ENCODE measurements around the gene MAPKAP1.

Gene MAPKAP1

DNA sequence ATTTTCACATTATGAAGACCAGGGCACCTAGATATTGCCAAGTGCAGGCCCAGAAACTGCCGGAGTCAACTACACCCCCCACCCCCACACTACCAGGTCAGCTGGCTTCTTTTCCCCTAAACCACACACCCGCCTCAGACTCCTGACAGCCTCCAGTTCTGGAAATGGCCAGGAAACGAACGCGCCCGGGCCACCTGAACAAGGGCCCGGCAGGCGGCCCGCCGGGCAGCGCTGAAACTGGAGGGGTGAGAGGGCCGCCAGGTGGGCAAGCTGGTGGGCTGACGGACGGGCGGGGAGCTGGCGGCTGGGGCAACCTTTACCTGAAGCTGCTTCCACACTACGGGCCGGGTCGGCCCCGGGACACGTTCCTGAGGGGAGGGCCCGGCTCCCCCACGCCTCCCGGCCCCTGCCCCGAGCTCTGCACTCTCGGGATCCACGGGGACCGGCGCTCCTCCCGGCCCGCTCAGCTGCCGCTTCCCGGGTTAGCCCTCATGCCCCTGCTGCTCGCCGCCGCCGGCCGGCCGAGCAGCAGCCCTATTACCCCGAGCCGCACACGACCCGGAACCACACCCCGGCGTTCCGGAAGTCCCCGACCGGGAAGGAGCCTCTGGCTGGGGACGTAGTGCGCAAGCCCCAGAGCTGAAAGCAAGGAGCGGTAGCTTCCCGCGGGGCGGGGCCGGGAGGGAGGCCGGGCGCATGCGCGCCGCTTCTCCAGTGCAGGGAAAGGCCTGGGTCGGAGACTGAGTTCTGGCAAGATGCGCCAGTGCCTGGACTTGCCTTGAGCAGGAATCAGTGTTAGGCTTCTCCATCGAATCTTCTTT lies at the start of gene MAPKAP1:
Gene MAPKAP1, minus strand, starts transcription at position 558 of the 821 bp plus-strand sequence. CDS start 34,634 bp downstream, outside the sequence.
- DNase-seq, result peak; percentile 90

DNA sequence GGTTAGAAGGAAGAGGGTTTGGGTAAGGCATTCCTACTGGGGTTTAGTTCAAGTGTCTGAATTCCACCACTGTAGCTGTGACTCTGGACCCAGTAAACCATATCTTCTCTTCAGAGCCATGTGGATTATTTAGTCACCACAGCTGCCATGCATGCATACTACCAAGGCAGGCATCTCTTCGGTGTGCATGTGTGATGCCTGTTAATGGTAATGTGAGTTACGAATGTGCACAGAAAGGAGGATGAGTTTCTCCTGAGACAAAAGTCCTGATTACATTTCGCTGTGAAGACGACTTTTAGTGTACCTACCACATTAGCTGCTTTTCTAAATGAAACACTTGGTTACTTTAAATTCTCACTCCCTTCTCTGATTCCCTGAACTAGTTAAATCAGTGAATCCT lies 49.5 kb upstream of the MAPKAP1 start:
- no peak for DNase-seq

DNA sequence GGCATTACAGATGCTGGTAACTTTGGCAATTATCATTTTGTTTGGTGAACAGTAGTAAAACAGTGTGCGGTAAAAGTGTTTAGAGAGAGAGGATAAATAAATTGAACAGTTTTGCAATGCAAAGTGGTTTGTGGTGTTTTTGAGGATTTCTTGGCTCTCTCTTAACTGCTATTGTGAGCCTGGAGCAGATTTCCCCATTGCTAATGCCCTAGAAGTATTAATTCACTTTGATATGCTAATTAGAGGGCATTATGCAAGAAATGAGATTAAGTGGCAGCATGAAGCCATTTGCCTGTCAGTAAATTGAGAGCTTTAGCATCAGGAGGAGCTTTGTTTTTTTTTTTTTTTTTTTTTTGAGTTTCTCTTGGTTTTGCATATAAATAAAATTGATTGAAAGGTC lies 48.3 kb upstream of the MAPKAP1 start:
- no peak for DNase-seq

- DNase-seq, result no peak
Observed at GRCh38 chr9:125754096-125754495, 47.1 kb upstream of the MAPKAP1 start.

DNA sequence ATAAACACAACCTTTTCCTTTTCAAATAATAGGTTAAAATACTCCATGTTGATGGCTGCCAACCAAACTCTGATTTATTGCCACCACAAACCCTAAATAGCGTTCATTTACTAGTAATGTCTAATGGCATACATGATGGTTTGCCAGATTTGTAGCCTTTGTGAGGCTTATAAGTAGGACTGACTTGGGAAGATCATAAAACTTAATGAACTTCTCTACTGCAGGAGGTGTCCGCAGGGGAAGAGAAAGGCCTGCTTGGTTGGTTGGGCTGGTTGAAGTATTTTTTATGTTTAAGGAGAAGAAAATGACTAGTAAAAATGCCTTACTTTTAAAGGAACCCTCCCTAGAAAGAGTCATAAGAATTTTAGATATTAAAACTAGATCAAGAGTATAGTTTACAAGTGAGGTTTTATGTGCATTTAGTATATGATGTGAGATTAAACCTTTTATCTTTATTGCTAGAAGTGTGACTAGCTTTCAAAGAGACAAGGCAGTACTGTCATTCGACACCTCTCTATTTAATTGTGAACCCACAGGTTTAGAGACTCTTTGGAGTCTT lies 45.1 kb upstream of the MAPKAP1 start:
- DNase-seq, result no peak

- no peak for DNase-seq
Observed at GRCh38 chr9:125750627-125751011, 43.6 kb upstream of the MAPKAP1 start.

GRCh38 chr9:125749951-125750626 lies 43.1 kb upstream of the MAPKAP1 start:
- DNase-seq, result no peak

DNA sequence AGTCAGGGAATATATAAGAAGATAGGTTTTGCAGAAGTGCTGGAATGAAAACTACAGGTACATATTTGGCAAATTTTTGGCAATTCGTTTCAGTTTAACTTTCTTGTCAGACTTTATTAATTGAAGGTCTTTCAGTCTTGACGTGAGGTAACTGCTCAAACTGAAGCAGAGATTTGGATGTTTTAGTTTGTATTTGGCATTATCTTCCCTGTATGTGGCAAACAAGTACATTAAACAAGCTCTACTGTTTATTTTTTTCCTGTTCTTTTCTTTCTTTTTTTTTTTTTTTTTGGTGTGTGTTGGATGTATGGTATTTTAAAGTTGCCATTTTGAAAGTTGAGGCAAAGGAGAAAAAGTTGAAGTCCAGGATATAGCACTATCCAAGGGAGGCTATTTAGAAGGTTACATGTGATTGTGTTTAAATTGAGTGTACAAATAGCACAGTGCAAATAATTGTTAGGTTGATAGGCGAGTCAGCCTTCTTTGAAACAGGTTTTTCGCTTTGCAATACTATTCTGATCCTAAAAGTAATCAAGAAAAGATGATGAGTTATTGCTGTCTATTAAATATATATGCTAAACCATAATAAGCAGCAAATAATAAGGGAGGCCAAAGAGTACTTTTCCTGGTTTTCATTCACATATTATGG lies 42.4 kb upstream of the MAPKAP1 start:
- no peak for DNase-seq

- DNase-seq, result no peak
Observed at GRCh38 chr9:125748446-125749099, 41.6 kb upstream of the MAPKAP1 start.

GRCh38 chr9:125747765-125748445 lies 40.9 kb upstream of the MAPKAP1 start:
- peak; percentile 9 for DNase-seq

GRCh38 chr9:125747053-125747764 lies 40.2 kb upstream of the MAPKAP1 start, which contains the start of gene PBX3:
TSS of gene PBX3 (plus strand) at chr9:125747373.
- DNase-seq, result peak; percentile 66

DNA sequence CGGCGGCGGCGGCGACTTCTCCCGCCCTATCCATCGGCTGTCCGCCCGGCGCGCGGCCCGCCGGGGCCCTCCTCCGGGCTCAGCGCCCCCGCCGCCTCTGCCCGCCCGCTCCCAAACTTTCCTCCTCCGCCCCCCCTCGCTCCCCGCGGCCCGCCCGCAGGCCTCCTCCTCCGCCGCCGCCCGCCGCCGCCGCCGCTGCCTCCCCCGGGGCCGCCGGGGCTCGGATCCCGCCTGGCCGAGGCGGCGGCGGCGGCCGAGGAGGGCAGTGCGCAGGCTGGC lies 39.7 kb upstream of the MAPKAP1 start:
- no peak for DNase-seq

DNA sequence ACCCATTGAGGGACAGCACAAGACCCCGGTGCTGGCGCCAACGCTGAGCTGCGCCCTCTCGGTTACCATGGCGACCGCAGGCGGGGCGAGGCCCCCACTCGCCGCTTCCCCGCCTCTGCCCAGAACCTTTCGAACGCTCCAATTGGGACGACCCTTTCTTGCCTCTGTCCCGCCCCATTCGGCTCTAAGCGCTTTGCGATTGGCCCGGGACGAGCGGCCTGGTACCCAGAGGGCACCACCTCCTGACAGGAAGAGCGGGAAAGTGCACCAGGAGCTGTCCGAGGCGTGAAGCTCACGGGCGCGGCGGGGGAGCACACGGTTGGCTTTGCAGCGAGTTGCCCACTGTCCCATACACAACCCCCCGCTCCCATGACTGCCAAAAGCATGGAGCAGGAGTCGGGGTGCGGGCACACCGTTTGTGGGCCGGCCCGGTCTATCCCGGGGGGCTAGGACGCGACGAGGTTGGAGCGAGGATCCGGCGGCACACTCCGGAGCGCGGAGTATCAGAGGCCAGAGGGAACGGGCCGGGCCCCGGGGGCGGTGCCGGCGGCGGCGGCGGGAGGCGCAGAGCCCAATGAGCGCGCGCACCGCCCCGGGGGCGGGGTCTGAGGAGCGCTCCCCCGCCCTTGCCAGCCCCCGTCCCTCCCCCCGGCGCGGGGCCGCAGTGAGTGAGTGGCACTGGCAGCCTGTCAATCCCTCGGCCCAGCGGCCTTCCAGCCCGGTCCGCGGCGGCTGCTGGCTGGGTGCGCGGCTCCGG lies 39.2 kb upstream of the MAPKAP1 start:
- peak; percentile 99 for DNase-seq

DNA sequence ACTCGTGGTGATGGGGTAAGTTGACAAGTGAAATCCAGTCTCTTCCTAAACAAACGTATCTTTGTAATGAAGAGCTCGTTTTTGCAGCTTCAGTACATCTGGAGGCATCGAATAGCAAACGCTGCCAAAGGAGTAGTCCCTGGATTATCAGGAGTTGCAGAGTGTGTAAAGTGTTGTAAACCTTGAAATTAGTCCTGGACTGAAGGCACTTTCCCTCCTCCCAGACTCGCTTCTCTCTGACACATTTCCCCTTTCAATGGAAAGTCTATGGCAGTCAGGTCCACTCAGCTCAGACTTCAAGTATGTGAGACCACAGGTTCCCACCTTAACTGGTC lies 38.6 kb upstream of the MAPKAP1 start:
- no peak for DNase-seq

GRCh38 chr9:125745018-125745417 lies 38.0 kb upstream of the MAPKAP1 start:
- no peak for DNase-seq

- DNase-seq, result no peak
Observed at GRCh38 chr9:125744616-125745015, 37.6 kb upstream of the MAPKAP1 start.

- DNase-seq, result no peak
Observed at GRCh38 chr9:125743682-125744428, 36.8 kb upstream of the MAPKAP1 start.

- DNase-seq, result no peak
Observed at GRCh38 chr9:125742657-125743056, 35.6 kb upstream of the MAPKAP1 start.

DNA sequence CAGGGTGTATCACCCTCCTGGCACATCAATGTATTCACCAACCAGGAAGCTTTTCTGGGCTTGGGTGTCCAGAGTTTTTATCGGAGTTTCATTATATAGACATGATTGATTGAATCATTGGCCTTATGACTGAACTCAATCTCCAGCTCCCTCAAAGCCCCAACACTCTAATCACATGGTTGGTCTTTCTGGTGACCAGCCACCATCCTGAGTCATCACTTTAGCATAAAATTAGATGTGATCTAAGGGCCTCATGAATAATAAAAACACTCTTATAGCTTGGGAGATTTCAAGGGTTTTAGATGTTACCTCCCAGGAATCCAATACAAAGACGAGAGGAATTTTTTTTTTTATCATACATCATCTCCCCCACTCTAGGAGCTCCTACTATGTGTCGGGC lies 32.4 kb upstream of the MAPKAP1 start:
- no peak for DNase-seq

- no peak for DNase-seq
Observed at GRCh38 chr9:125732562-125732961, 25.6 kb upstream of the MAPKAP1 start.

DNA sequence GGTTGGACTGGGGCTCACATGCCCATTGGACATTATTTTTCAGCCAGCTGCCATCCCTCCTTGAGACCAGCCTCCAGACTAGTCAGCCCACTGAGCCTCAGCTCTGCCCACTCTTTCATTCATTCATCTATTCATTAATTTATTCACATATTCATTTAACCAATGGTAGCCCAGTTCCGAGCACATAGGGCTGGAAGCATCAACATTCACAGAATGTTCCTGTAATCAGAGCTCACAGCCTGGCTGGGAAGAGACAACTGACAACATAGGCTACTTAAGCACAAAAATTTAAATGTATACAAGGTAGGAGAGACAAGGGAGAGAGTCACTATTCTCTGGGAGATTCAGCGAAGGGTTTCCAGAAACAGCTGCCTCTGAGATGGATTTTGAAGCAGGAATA lies 23.2 kb upstream of the MAPKAP1 start:
- no peak for DNase-seq

Data from NCI-H2171 (cell line).